ENCODE measurements around the gene AOPEP. TPM values are rescaled to one million over a fixed set of nuclear protein-coding genes. Genes with fewer than 3 reads are reported as not detected.

The AOPEP gene
- polyA plus RNA-seq, 1 of the 3 experiments (the other 2 are of a cell fraction) = 54.6 TPM

DNA sequence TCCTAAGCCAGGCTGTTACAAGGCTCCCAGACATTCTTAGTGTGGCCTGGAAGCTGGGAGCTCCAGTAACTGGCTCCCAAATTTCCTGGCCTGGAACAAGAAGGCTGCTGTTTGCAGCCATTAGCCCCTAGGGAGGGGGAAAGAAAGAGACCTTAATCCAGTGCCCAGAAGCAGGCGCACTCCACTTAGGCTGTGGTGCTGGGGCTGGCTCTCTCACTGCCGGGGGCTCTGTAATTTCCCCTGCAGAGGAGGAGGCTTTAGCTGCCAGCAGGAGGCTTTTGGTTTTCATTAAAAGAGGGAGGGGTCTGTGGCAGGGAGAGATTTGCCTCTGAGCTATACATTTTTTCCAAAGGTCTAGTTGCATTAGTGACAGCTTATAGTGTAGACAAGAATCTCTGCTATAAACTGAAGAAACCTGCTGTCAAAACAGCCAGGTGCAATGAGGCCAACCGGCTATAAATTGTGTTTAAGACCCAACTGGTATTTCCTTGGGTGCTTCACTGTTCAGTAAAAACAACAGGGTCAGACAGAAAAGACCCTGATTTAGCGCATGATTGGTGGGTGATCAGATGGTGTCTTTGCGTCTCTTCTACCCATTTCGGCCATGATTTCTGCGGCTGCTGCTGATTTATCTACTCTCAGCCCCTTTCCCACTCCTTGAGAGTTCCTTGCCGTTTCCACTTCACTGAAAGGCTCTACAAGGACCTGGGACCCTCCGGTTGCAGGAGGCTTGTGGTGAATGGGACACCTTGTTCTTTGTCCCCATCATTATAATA lies 254.6 kb downstream of the AOPEP start:
- no peaks in the 10 kb centered on the region for H3K27me3 ChIP-seq (ENCODE audit: insufficient read depth)
- peak; percentile 39; the same call in 1 of the 2 replicates for TF ChIP-seq RAD21 (IDR thresholded peaks at IDR 0.05; ENCODE audit: low read length)
- no peak for TF ChIP-seq SMC3 (IDR thresholded peaks at IDR 0.05; ENCODE audit: low read depth, low read length)
- TF ChIP-seq NRF1 (IDR thresholded peaks at IDR 0.05; ENCODE audit: low read depth, low read length) = no peak
- peak; percentile 26; the same call in 1 of the 2 replicates for TF ChIP-seq MXI1 (IDR thresholded peaks at IDR 0.05; ENCODE audit: low read depth, low read length)
- peak in 1 of 2 experiments; percentile 54; a peak in 1 of 4 replicates for TF ChIP-seq EP300 (IDR thresholded peaks at IDR 0.05; ENCODE audit: borderline replicate concordance in 1 of 2, low read depth in 1 of 2, low read length in 1 of 2)
- TF ChIP-seq, protein P1, sequence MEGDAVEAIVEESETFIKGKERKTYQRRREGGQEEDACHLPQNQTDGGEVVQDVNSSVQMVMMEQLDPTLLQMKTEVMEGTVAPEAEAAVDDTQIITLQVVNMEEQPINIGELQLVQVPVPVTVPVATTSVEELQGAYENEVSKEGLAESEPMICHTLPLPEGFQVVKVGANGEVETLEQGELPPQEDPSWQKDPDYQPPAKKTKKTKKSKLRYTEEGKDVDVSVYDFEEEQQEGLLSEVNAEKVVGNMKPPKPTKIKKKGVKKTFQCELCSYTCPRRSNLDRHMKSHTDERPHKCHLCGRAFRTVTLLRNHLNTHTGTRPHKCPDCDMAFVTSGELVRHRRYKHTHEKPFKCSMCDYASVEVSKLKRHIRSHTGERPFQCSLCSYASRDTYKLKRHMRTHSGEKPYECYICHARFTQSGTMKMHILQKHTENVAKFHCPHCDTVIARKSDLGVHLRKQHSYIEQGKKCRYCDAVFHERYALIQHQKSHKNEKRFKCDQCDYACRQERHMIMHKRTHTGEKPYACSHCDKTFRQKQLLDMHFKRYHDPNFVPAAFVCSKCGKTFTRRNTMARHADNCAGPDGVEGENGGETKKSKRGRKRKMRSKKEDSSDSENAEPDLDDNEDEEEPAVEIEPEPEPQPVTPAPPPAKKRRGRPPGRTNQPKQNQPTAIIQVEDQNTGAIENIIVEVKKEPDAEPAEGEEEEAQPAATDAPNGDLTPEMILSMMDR (IDR thresholded peaks at IDR 0.05) = no peak
- TF ChIP-seq POLR2AphosphoS5 (IDR thresholded peaks at IDR 0.05; ENCODE audit: low read depth, low read length) = no peak
- TF ChIP-seq RFX5 (IDR thresholded peaks at IDR 0.05; ENCODE audit: low read length) = no peak
- TF ChIP-seq GABPA (IDR thresholded peaks at IDR 0.05; ENCODE audit: low read depth) = no peak
- TF ChIP-seq YY1 (IDR thresholded peaks at IDR 0.05; ENCODE audit: low read depth) = no peak
- H3K9me3 ChIP-seq = no peaks in the 10 kb centered on the region
- POLR2A ChIA-PET = interaction anchor here (0.8 kb wide), 1 partner anchor 61 kb away, joined by 3 read pairs; no protein-coding TSS in a partner anchor
- no peak overlapping the region for H3K4me3 ChIP-seq (ENCODE audit: low read depth in 2 of 2, low read length in 1 of 2)
- no peaks in the 10 kb centered on the region for H3K79me2 ChIP-seq (ENCODE audit: insufficient read depth)
- H3F3A ChIP-seq (replicated peaks; ENCODE audit: insufficient read depth) = no peaks in the 10 kb centered on the region
- WGBS (ENCODE audit: low lambda C conversion rate) = 90% methylated on average over 9 of the region's 9 CpGs
- no peaks in the 10 kb centered on the region for H3K9me2 ChIP-seq
- H2AFZ ChIP-seq (ENCODE audit: low read depth) = no peak overlapping the region
- H3K36me3 ChIP-seq (replicated peaks in 1 of 2; ENCODE audit: control insufficient read depth in 1 of 2, insufficient read depth in 2 of 2, low read length in 1 of 2) = peaks cover 0 to 11% of the 10 kb centered on the region in 2 experiments
- peak; percentile 56 for DNase-seq
- no peak overlapping the region for H3K9ac ChIP-seq
- no peak overlapping the region for H3K4me2 ChIP-seq
- H3K4me1 ChIP-seq (ENCODE audit: control insufficient read depth in 1 of 2, insufficient read depth in 2 of 2, low read depth in 1 of 2, low read length in 1 of 2) = peaks cover 0 to 21% of the 10 kb centered on the region in 2 experiments; a peak in 1 of 4 replicates
- peak overlapping the region in 1 of 2 experiments; percentile 81; a peak in 2 of 4 replicates for H3K27ac ChIP-seq (ENCODE audit: low read depth in 2 of 2, low read length in 1 of 2)
- H4K20me1 ChIP-seq (ENCODE audit: insufficient read depth) = no peaks in the 10 kb centered on the region
- CTCF ChIA-PET = interaction anchor here (0.8 to 1.0 kb wide), 3 partner anchors 31 to 56 kb away, joined by 3 to 4 read pairs (median 3); no protein-coding TSS in a partner anchor

DNA sequence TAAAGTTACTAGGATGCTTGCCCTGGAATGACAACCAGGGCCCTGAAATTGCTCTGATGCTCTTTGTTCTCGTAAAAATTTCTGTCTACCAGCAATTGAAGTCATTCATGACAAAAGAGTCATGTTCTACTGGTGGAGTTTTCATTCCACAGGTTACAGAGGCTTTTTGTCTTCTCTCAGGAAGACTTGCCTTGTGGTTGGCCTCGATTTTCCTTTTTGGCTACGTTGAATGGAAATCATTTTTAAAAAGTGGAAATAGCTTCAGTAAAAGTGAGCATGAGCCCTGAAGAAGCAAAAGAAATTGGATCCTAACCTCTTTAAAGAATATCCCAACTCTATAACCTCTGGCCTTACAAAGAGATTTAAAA lies 255.2 kb downstream of the AOPEP start:
- H3K9me3 ChIP-seq = no peaks in the 10 kb centered on the region
- peaks cover 0 to 11% of the 10 kb centered on the region in 2 experiments for H3K36me3 ChIP-seq (replicated peaks in 1 of 2; ENCODE audit: control insufficient read depth in 1 of 2, insufficient read depth in 2 of 2, low read length in 1 of 2)
- no peak overlapping the region for H2AFZ ChIP-seq (ENCODE audit: low read depth)
- H3F3A ChIP-seq (replicated peaks; ENCODE audit: insufficient read depth) = no peaks in the 10 kb centered on the region
- H3K27ac ChIP-seq (ENCODE audit: low read depth in 2 of 2, low read length in 1 of 2) = peak overlapping the region in 1 of 2 experiments; percentile 81; a peak in 2 of 4 replicates
- DNase-seq = no peak
- no peak overlapping the region for H3K4me2 ChIP-seq
- H3K9me2 ChIP-seq = no peaks in the 10 kb centered on the region
- no peak overlapping the region for H3K9ac ChIP-seq
- no peaks in the 10 kb centered on the region for H3K79me2 ChIP-seq (ENCODE audit: insufficient read depth)
- WGBS (ENCODE audit: low lambda C conversion rate) = 92% methylated on average over 3 of the region's 3 CpGs
- no peak overlapping the region for H3K4me3 ChIP-seq (ENCODE audit: low read depth in 2 of 2, low read length in 1 of 2)
- ChIA-PET CTCF (interaction anchor here (0.9 kb wide), 1 partner anchor 52 kb away, joined by 3 read pairs; no protein-coding TSS in a partner anchor), POLR2A (no interaction called here)
- H4K20me1 ChIP-seq (ENCODE audit: insufficient read depth) = no peaks in the 10 kb centered on the region
- H3K4me1 ChIP-seq (ENCODE audit: control insufficient read depth in 1 of 2, insufficient read depth in 2 of 2, low read depth in 1 of 2, low read length in 1 of 2) = peaks cover 0 to 21% of the 10 kb centered on the region in 2 experiments; a peak in 1 of 4 replicates
- no peaks in the 10 kb centered on the region for H3K27me3 ChIP-seq (ENCODE audit: insufficient read depth)
- TF ChIP-seq RXRA (IDR thresholded peaks at IDR 0.05; ENCODE audit: borderline replicate concordance, low read depth) (no peak), NFIC (IDR thresholded peaks at IDR 0.05; ENCODE audit: borderline replicate concordance) (no peak), EZH2phosphoT487 (IDR thresholded peaks at IDR 0.05; ENCODE audit: borderline replicate concordance, low read depth) (no peak), SMC3 (IDR thresholded peaks at IDR 0.05; ENCODE audit: low read depth, low read length) (no peak), SIN3A (IDR thresholded peaks at IDR 0.05; ENCODE audit: borderline replicate concordance, low read depth, low read length) (no peak), RCOR1 (IDR thresholded peaks at IDR 0.05; ENCODE audit: low read length) (no peak), MEF2A (IDR thresholded peaks at IDR 0.05; ENCODE audit: borderline replicate concordance, low read depth) (no peak), ELF1 (IDR thresholded peaks at IDR 0.05) (no peak), TCF12 (IDR thresholded peaks at IDR 0.05) (no peak), FOXM1 (IDR thresholded peaks at IDR 0.05; ENCODE audit: low read depth) (no peak), EP300 (IDR thresholded peaks at IDR 0.05; ENCODE audit: borderline replicate concordance in 1 of 2, low read depth in 1 of 2, low read length in 1 of 2) (no peak), FOSL2 (IDR thresholded peaks at IDR 0.05; ENCODE audit: borderline replicate concordance, low read depth) (no peak), TEAD4 (IDR thresholded peaks at IDR 0.05; ENCODE audit: borderline replicate concordance, insufficient read depth) (no peak)
- TF ChIP-seq, protein P2, sequence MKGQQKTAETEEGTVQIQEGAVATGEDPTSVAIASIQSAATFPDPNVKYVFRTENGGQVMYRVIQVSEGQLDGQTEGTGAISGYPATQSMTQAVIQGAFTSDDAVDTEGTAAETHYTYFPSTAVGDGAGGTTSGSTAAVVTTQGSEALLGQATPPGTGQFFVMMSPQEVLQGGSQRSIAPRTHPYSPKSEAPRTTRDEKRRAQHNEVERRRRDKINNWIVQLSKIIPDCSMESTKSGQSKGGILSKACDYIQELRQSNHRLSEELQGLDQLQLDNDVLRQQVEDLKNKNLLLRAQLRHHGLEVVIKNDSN (IDR thresholded peaks at IDR 0.05; ENCODE audit: borderline replicate concordance, low read depth) = no peak
